ENCODE results near the gene PDXK. TPM values are rescaled to one million over a fixed set of nuclear protein-coding genes. Genes with fewer than 3 reads are reported as not detected.

Gene PDXK
- total RNA-seq, 1 donor from 2014 or later: 63.8 TPM

GRCh38 chr21:43687566-43688399, 31.1 kb upstream of the PDXK start:
- no peaks in the 10 kb centered on the region for H3K36me3 Mint-ChIP-seq (ENCODE audit: unreplicated experiment)
- TF ChIP-seq, protein P1, sequence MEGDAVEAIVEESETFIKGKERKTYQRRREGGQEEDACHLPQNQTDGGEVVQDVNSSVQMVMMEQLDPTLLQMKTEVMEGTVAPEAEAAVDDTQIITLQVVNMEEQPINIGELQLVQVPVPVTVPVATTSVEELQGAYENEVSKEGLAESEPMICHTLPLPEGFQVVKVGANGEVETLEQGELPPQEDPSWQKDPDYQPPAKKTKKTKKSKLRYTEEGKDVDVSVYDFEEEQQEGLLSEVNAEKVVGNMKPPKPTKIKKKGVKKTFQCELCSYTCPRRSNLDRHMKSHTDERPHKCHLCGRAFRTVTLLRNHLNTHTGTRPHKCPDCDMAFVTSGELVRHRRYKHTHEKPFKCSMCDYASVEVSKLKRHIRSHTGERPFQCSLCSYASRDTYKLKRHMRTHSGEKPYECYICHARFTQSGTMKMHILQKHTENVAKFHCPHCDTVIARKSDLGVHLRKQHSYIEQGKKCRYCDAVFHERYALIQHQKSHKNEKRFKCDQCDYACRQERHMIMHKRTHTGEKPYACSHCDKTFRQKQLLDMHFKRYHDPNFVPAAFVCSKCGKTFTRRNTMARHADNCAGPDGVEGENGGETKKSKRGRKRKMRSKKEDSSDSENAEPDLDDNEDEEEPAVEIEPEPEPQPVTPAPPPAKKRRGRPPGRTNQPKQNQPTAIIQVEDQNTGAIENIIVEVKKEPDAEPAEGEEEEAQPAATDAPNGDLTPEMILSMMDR (IDR thresholded peaks at IDR 0.05; ENCODE audit: partially characterized antibody, unreplicated experiment): no peak
- H3K9me3 Mint-ChIP-seq (ENCODE audit: unreplicated experiment): peaks cover 1% of the 10 kb centered on the region
- H3K4me1 Mint-ChIP-seq (ENCODE audit: low read depth, unreplicated experiment): no peaks in the 10 kb centered on the region
- DNase-seq: no peak
- H3K27me3 Mint-ChIP-seq (ENCODE audit: unreplicated experiment): no peaks in the 10 kb centered on the region
- no peak overlapping the region for H3K4me3 Mint-ChIP-seq (ENCODE audit: unreplicated experiment)
- H3K27ac Mint-ChIP-seq (ENCODE audit: unreplicated experiment): no peak overlapping the region

DNA sequence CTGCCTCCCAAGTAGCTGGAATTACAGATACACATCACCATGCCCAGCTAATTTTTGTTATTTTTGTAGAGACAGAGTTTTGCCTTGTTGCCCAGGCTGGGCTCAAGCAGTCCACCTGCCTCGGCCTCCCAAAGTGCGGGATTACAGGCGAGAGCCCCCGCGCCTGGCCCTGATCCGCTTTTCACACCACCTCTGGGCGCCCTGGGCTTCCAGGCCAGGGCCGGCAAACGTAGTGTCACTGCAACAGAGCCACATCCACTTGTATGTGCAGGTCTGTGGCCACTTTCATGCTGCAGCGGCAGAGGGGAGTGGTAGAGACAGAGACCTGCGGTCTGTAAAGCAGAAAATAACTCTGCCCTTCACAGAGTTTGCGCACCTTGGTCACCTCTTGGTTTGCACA, 30.0 kb upstream of the PDXK start:
- no peak overlapping the region for H3K27ac Mint-ChIP-seq (ENCODE audit: unreplicated experiment)
- H3K36me3 Mint-ChIP-seq (ENCODE audit: unreplicated experiment): no peaks in the 10 kb centered on the region
- no peaks in the 10 kb centered on the region for H3K4me1 Mint-ChIP-seq (ENCODE audit: low read depth, unreplicated experiment)
- no peaks in the 10 kb centered on the region for H3K27me3 Mint-ChIP-seq (ENCODE audit: unreplicated experiment)
- no peak overlapping the region for H3K4me3 Mint-ChIP-seq (ENCODE audit: unreplicated experiment)
- H3K9me3 Mint-ChIP-seq (ENCODE audit: unreplicated experiment): peaks cover 1% of the 10 kb centered on the region
- no peak for DNase-seq
- TF ChIP-seq, protein P1 (IDR thresholded peaks at IDR 0.05; ENCODE audit: partially characterized antibody, unreplicated experiment): no peak

GRCh38 chr21:43689556-43690337, 29.2 kb upstream of the PDXK start:
- no peaks in the 10 kb centered on the region for H3K27me3 Mint-ChIP-seq (ENCODE audit: unreplicated experiment)
- no peaks in the 10 kb centered on the region for H3K36me3 Mint-ChIP-seq (ENCODE audit: unreplicated experiment)
- TF ChIP-seq, protein P1 (IDR thresholded peaks at IDR 0.05; ENCODE audit: partially characterized antibody, unreplicated experiment): no peak
- DNase-seq: no peak
- H3K4me1 Mint-ChIP-seq (ENCODE audit: low read depth, unreplicated experiment): peaks cover 3% of the 10 kb centered on the region
- H3K4me3 Mint-ChIP-seq (ENCODE audit: unreplicated experiment): no peak overlapping the region
- no peak overlapping the region for H3K27ac Mint-ChIP-seq (ENCODE audit: unreplicated experiment)
- peaks cover 1% of the 10 kb centered on the region for H3K9me3 Mint-ChIP-seq (ENCODE audit: unreplicated experiment)

GRCh38 chr21:43690346-43690745, 28.6 kb upstream of the PDXK start:
- peaks cover 1% of the 10 kb centered on the region for H3K9me3 Mint-ChIP-seq (ENCODE audit: unreplicated experiment)
- H3K27me3 Mint-ChIP-seq (ENCODE audit: unreplicated experiment): no peaks in the 10 kb centered on the region
- no peak for DNase-seq
- H3K4me1 Mint-ChIP-seq (ENCODE audit: low read depth, unreplicated experiment): peaks cover 3% of the 10 kb centered on the region
- H3K36me3 Mint-ChIP-seq (ENCODE audit: unreplicated experiment): no peaks in the 10 kb centered on the region
- H3K27ac Mint-ChIP-seq (ENCODE audit: unreplicated experiment): no peak overlapping the region
- H3K4me3 Mint-ChIP-seq (ENCODE audit: unreplicated experiment): no peak overlapping the region
- TF ChIP-seq, protein P1 (IDR thresholded peaks at IDR 0.05; ENCODE audit: partially characterized antibody, unreplicated experiment): no peak
